Activated naive CD8-positive, alpha-beta T cell treated with anti-CD3 and anti-CD28 coated beads, Interleukin-2, amount 50 U/mL, for 16 hours (primary cell): Measurements from ENCODE around the gene TRIL.

Experiments
- DNase-seq: peaks from one replicate; pipeline ENCODE4 v3.0.0-alpha.2; 2020; ENCODE audit warnings: low read depth, low spot score

TRIL gene, protein sequence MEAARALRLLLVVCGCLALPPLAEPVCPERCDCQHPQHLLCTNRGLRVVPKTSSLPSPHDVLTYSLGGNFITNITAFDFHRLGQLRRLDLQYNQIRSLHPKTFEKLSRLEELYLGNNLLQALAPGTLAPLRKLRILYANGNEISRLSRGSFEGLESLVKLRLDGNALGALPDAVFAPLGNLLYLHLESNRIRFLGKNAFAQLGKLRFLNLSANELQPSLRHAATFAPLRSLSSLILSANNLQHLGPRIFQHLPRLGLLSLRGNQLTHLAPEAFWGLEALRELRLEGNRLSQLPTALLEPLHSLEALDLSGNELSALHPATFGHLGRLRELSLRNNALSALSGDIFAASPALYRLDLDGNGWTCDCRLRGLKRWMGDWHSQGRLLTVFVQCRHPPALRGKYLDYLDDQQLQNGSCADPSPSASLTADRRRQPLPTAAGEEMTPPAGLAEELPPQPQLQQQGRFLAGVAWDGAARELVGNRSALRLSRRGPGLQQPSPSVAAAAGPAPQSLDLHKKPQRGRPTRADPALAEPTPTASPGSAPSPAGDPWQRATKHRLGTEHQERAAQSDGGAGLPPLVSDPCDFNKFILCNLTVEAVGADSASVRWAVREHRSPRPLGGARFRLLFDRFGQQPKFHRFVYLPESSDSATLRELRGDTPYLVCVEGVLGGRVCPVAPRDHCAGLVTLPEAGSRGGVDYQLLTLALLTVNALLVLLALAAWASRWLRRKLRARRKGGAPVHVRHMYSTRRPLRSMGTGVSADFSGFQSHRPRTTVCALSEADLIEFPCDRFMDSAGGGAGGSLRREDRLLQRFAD

DNA sequence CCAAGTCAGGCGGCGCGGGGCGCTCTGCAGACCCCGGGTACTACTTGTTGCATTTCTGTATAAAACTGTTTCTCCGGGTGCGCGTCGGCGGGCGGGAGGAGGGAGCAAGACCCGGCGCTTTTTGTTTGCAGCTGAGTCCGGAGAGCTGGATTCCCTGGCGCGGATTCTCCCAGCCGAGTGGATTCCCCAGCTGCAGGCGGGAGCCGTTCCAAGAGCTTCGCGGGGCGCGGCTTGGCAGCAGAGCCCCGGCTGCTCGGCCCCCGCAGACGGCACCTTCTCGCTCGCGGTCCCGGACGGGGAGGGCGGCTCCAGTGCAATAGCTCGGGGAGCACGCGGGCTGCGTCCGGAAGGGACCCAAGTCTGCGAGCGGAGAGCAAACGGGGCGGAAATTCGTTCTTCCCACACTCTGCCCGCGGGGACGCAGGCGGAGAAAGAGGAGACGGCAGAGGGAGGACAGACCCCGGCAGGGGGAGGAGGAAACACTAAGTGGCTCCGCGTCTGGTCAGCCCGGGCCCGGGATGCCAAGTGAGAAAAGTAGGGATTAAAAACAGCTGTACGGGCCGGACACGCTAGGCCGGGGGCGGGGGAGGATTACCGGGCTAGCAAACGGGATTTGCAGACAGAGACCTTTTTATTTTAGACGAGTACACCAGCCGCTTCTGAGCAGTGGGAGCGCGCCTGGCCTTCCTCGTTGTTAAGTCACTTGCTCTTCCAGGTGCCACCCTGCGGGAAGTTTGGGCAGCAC is at the start of gene TRIL:
TRIL (minus strand) TSS at position 96 of the 745 bp plus-strand sequence. CDS start 284 bp downstream, outside the sequence.
- no peak for DNase-seq

GRCh38 chr7:29007127-29007526 is 49.0 kb upstream of the TRIL start:
- DNase-seq, result no peak

DNA sequence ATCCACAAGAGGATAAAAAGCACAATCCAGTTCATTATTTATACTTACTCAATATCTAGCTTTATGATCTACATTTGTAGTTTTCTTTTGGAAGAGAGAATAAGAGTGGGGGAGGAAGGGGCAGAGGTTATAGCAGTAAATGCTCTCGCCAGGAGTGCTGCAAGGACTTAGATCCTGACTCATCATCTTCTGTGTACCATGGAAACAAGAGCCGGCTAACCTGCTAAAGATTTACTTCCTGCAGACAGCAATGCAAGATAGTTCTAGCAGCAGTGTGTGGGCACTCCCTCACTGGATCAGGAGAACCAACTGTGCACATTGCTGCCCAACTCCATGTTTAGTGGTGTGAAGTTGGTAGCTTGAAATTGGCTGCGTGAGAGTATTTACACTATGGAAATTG is 47.7 kb upstream of the TRIL start:
- no peak for DNase-seq

- DNase-seq, result no peak
These were observed 47.3 kb upstream of the TRIL start for GRCh38 chr7:29005406-29005805.

DNA sequence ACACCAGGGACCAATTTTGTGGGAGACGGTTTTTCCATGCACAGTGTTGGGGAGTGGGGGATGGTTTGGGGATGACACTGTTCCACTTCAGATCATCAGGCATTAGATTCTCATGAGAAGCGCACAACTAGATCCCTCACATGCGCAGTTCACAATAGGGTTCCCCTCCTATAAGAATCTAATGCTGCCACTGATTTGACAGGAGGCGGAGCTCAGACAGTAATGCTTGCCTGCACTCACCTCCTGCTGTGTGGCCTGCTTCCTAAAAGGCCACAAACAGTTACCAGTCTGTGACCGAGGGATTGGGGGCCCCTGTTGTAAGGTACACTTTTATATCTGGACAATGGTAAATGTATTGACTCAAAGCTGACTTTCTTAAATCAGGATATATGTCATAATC is 45.6 kb upstream of the TRIL start:
- DNase-seq, result no peak

DNA sequence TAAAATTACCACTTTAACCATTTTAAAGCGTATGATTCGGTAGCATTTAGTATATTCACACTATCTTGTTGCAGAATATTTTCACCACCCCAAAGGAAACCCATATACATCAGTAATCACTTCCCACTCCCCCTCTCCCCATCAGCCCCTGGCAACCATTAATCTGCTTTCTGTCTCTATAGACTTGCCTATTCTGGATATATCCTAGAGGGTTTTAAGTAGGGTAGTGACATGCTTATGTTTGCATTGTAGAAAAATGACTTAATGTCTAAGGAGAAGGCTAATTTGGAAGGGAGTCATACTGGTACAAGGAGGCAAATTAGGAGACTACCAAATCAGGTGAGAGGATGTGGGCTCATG is 42.6 kb upstream of the TRIL start:
- DNase-seq, result no peak

- DNase-seq, result no peak
These were observed 42.0 kb upstream of the TRIL start for GRCh38 chr7:28999895-29000716.

DNA sequence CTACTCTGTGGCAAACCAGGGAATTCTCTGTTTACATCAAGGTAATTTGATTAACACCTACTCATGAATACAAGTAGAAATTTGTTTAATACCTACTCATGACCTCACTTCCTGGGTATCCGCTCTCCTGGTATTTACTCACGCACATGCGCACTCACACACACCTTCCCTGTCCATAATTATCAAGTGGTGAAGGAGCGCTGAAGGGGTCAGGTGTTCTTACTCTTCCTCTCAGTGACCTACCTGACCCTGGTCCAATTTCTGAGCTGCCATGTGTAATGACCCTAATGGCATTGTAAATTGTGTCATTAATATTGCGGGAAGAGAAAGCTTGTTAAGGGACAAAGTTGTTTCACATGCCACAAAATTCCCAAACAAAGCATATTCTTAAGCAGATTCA is 41.3 kb upstream of the TRIL start:
- no peak for DNase-seq

DNA sequence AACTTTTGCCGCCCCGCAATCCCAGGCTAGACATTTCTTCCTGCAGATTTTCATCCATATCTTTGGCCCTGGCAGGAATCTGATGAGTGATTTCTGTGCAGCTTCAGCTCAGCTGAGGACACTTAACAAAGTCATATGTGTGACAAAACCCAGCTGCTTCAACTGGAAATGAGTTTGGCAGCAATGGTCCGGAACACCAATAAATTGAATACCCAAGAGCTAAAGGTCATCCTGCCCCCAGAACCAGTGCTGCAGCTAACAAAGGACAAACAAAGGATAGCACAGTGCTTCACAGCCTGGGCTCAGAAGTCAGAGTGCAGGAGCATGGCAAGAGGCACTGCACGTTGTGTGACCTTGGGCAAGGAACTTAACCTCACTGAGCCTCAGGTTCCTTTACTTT is 40.0 kb upstream of the TRIL start:
- no peak for DNase-seq

GRCh38 chr7:28996836-28997235 is 38.7 kb upstream of the TRIL start:
- no peak for DNase-seq

- no peak for DNase-seq
These were observed 35.2 kb upstream of the TRIL start for GRCh38 chr7:28993371-28993770.

- no peak for DNase-seq
These were observed 34.7 kb upstream of the TRIL start for GRCh38 chr7:28992798-28993197.

GRCh38 chr7:28990200-28990960 is 32.2 kb upstream of the TRIL start:
- DNase-seq, result no peak

GRCh38 chr7:28989211-28989980 is 31.3 kb upstream of the TRIL start:
- no peak for DNase-seq

- DNase-seq, result no peak
These were observed 30.7 kb upstream of the TRIL start for GRCh38 chr7:28988810-28989209.

GRCh38 chr7:28988091-28988490 is 30.0 kb upstream of the TRIL start:
- no peak for DNase-seq

DNA sequence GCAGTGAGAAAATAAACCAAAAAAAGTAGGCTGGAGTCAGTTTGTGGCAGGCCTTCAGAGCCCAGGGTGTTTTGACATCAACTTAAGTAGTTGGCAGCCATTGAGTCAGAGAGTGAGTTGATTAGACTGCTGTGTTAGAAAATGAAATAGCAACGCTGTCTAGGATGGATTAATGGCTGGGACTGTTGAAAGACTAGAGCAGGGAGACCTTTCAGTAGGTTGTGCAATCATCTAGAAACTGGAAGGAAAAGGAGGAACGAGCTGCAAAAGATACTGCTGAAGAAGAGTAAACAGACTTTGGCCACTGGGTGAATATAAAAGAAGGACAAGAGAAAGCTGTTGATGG is 28.6 kb upstream of the TRIL start:
- DNase-seq, result no peak

DNA sequence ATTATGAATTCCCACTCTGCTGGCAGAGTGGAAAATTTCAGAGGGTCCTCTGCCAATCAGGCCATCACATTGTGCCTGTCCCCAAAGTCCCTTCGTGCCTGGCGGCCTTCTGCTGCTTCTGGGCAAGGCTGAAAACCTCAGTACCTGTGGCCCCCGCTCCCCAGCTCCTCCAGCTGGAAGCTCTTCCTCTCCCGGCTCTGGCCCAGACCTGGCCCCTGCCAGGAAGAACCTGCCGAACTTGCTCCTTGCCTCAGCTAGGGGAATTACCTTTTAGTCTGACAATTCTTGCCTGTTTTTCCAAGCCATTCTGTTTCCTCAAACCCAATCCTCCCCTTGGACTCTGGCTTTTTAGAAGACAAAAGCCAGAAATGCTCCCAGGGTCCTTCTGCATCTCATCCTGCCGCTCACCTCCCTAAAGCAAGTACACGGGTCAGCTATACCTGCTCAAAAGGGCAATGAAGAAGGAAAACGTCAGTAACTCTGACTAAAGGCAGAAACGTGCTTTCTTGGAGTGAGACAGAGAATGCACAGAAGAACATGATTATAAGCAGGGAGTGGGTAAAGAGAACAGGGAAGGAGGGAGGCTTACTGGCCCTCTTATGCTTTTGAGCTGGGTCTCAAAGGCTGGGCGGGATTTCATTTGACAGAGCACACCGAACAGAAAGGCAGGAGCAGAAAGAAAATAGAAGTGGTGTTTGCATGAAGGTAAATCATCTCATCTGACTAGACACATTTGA is 28.1 kb upstream of the TRIL start:
- no peak for DNase-seq

- DNase-seq, result no peak
These were observed 26.5 kb upstream of the TRIL start for GRCh38 chr7:28984631-28985030.
